GM19193 (cell line): ENCODE results near the gene ATP1A3.

ENCODE experiments used
- POLR2A ChIP-seq: IDR thresholded peaks from 4 replicates; pipeline ENCODE4 v1.6.1; 2011; ENCODE audit not compliant: insufficient read depth, insufficient read length; ENCODE audit errors: extremely low read depth

Gene ATP1A3

DNA sequence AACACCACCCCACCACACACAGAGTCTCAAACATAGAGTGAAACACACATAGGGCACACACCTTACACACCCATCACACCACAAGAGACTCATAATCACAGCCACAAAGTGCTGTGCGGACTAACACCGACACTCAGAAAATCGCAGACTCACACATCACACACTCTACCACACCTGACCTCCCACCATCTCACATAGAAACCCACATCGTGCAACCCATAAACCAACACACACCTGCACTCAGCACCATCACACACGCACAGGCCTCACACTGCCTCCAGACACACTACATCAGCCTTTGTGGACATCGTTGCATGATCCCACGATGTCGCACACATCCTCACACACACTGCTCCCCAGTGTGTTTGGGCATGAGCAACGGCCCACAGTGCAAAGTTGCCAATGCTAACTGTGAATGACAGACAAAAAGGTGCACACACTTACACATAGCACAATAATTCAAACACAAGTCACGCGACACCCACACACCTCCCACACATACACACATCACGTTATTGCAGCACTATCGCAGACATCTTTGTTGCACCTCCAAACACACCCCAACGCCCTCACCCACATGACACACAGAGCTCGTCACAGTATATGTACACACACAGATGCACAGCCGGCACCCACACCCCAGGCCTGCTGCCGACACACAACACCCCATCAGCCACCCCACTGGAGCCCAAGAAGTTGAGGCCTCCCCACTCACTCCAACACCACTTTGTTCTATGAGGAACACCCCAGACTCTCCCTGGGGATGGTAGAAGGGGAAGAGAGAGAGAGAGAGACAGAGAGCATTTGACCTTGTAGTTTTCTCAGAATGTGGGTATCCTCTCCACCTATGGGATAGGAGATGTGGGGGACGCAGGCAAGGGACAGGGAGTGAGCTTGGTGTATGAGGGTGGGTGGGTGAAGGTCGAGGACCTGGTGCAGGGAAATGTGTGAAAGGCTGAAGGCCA lies 1.2 kb upstream of the ATP1A3 start:
- no peak for TF ChIP-seq POLR2A

DNA sequence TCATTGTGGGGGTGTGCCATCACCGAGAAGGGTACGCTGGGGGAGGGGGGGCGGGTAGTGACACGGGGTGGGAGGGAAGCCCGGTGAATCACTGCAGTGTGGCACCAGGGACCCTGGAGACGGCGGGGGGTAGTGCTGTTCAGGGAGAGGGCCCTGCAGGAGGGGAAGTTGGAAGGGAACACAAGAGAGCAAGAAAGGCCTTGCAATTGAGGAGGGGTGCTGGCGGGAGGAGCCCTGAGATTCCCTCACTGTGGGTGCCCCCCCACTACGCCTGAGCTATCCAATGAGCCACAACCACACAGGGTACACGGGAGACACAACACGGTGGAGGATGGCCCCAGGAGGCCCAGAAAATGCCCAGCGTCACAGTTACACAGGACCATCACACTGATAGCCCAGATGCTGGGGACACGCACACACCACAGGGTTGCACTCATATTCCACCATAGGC lies 516 bp upstream of the ATP1A3 start:
- no peak for TF ChIP-seq POLR2A

DNA sequence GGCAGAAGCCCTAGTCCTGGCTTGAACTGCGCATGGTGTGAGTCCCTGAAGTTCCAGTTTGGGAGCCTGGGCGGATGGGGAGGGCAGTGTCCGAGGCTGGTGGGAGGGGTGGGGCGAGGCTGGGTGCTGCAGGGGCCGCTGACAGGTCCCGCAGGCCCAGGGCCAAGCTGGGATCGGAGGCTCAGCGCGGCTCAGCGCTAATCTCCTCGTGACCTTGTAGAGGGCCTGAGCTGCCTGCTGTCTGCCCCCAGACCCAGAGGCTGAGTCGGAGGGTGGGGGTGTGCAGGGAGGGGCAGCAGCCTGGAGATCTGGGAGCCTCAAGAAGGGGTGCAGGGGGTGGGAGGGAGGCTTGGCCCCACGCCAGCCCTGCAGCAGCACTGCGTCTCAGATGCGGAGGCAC lies 3.0 kb downstream of the ATP1A3 start:
- no peak for TF ChIP-seq POLR2A

DNA sequence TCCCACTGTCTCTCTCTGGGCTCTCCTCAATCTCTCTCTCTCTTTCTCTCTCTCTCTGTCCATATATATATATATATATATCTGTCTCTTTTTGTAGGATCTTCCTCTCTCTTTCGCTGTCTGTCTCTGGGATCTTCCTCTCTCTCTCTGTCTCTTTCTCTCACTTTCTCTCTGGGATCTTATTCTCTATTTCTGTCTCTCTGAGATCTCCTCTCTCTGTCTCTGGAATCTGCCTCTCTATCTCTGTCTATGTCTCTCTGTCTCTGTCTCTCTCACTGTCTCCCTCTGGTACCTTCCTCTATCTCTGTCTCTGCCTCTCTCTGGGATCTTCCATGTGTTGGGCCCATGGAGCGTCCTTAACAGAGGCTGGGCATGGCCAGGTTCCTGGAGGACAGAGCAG lies 3.4 kb downstream of the ATP1A3 start:
- TF ChIP-seq POLR2A, result no peak

DNA sequence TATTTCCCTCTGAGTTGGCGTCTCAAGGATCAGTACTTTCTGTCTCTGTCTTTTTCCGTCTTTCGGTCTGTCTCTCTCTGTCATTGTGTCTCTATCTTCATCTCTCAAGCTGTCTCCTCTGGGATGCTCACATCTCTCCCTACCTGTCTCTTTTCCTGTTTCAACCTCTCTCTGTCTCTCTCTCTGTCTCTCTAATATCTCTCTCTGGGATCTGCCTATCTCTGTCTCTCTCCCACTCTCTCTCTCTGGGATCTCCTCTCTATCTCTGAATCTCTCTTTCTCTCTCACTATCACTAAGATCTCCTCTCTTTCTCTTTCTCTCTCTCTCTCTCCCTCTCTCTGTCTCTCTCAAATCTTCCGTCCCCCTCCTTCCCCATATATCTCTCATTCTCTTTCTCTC lies 4.0 kb downstream of the ATP1A3 start:
- no peak for TF ChIP-seq POLR2A

DNA sequence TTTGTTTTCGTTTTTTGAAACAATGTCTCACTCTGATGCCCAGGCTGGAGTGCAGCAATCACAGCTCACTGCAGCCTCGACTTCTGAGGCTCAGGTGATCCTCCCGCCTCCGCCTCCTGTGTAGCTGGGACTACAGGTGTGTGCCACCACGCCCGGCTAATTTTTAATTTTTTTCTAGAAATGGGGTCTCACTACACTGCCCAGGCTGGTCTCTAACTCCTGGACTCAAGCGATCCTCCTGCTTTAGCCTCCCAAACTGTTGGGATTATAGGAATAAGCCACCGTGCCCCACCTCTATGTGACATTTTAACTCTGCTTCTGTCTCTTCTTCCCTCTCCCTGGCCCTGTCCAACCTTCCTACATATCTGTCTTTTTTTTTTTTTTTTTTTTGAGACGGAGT lies 5.1 kb downstream of the ATP1A3 start:
- no peak for TF ChIP-seq POLR2A

DNA sequence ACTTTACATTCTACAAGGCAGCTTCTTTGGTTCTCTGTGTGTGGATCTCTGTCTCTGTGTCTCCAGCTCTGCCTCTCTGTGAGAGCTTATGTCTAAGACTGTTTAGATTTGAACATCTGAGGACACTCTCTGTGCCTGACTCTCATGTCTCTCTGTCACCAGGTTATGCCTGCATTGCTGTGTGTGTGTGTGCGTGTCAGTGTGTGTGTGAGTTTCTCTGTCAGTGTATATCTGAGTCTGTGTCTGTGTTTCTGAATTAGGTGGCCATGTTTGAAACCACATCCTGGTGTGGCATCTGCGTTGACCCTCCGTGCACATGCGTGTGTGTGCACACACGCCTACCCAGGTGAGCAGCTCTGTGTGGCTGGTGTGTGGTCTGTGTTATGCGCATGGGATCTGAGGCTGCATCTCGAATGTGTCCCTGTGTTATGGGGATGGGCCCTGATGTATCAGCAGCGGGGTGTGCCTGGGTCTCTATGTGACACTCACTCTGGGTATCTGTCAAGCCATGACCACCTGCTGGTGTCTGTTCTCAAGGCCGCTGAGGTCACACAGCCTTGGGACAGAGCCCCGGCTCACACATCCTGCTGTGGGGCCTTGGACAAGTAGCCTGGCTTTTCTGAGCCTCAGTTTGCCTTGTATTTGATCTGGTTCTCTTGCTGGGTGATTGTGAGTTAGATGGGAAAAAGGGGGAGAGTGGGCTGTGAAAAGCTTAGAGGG lies 6.7 kb downstream of the ATP1A3 start:
- TF ChIP-seq POLR2A, result no peak

DNA sequence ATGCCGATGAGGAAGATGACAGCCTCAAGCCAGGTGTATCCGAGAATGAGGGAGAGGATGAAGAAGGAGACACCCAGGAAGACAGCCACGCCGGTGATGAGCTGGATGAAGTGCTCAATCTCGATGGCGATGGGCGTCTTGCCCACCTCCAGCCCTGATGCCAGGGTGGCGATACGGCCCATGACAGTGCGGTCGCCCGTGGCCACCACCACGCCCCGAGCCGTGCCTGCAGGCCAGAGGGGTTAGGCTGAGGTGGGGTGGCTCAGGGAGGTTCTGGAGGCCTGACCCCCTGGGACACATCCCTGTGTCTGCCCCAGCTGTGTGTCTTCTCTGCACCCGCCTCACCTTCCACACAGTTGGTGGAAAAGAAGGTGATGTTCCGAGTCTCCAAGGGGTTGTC lies 9.1 kb downstream of the ATP1A3 start:
- TF ChIP-seq POLR2A, result no peak

DNA sequence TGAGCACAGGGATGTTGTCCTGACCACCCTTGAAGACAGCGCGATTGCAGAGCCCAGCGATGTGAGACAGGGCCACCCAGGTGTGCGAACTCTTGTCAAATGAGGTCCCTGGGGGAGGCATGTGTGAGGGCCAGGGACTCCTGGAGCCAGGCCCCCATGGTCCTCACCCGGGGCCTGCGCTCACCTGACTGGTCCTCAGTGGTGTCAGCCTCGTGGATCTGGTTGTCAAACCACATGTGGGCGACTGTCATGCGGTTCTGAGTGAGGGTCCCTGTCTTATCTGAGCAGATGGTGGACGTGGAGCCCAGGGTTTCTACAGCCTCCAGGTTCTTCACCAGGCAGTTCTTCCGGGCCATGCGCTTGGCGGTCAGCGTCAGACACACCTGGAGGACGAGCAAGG lies 12.3 kb downstream of the ATP1A3 start:
- TF ChIP-seq POLR2A, result no peak

DNA sequence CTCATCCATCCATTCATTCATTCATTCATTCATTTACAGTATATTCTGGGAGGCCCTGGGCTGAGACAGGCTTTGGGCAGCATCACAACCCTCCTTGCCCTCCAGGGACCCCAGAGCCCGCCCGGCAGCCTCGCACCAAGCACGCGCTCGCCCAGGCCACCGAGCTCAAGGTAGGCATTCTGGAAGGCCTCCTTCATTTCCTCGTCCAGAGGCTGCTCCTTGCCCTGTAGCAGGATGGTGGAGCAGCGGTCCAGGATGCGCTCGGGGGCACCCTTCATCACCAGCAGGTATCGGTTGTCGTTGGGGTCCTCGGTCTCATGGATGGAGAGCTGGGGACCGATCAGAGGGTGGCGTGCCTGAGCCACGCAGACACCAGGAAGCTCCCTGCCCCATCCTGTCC lies 15.6 kb downstream of the ATP1A3 start:
- TF ChIP-seq POLR2A, result no peak

DNA sequence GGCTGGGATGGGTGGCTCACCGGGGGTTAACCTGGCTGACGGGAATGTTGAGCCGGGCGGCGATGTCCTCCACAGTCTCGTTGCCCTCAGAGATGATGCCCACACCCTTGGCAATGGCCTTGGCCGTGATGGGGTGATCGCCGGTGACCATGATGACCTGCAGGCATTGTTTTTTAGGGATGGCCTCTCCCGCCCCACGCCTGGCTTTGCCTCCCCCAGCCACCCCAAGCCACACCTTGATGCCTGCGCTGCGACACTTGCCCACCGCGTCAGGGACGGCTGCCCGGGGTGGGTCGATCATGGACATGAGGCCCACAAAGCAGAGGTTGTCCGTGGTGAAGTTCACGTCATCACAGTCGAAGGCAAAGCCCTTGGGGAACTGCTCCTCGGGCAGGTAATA lies 16.1 kb downstream of the ATP1A3 start:
- no peak for TF ChIP-seq POLR2A

DNA sequence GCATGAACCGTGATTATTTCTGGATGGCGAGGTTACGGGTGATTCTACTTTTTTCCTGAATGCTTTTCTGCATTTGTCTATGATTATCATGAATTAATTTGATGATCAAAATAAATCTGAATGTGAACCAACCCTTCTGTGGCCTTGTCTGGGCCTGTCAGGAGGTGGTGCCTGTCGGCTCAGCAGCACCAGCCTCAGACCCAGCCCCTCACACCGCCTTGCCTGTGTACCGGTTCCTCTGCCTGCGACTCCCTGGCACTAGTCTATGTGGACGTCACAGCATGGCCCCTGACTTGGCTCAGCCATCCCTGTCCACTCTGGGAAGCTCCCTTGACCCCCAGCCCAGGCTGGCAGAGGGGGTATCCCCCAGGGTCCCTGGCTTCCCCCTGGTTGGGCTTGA lies 19.4 kb downstream of the ATP1A3 start:
- no peak for TF ChIP-seq POLR2A

DNA sequence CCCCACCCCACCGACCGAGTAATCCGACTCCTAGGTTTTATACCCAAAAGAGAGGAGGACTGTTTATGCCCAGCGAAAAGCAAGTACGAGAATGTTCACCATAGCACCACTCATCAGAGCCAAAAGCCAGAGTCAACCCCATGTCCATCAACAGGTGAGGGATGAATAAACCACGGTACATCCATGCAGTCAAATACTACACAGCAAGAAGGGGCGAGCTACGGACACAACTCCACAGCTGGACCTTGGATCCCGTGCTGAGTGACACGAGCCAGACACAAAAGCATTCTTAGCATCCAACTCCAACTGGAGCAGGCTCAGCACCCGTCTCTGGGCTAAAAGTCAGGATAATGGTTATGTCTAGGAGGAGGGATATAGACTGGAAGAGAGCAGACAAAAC lies 22.7 kb downstream of the ATP1A3 start:
- no peak for TF ChIP-seq POLR2A

DNA sequence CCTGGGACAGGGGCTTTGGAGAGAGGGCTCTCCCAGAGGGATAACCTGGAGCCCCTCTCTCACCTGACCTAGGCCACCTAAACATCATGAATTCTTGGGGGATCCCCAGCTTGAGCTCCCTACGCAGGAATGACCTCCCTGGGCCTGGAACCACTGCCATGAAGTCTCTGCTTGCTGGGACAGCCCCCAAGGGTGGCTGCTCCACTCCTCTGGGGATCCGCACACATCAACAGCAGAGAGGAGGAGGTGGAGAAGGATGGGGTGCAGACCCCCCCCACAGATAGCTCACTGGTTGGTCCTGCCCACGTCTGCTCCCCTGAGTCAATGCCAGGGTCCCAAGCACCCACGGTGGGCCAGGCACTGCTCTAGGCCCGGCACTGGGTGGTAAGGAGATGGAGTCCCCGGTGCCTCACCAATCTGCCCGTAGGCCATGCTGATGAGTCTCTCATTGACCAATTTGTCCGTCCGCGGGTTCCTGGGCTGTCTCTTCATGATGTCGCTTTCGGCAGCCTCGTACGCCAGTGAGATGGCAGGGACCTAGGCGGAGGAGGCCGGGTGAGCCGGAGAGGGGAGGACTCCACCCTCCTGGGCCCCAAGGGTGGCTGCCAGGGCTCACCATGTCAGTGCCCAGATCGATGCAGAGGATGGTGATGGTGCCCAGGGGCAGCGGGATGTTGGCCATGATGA lies 24.1 kb downstream of the ATP1A3 start:
- TF ChIP-seq POLR2A, result no peak
